ENCODE results near the gene PPP2R1B. TPM values are rescaled to one million over a fixed set of nuclear protein-coding genes. Genes with fewer than 3 reads are reported as not detected.
"Not testable (repeated sequence)": the region's sequence is repeated elsewhere in the genome, so short reads cannot be mapped to it uniquely, and the experiment has no call there.

The PPP2R1B gene
- total RNA-seq, 1 donor from 2014 or later: 35.6 TPM

GRCh38 chr11:111792314-111792713, 26.1 kb upstream of the PPP2R1B start:
- H3K4me1 ChIP-seq: peaks cover 13% of the 10 kb centered on the region
- H3K27me3 ChIP-seq: no peaks in the 10 kb centered on the region
- no peaks in the 10 kb centered on the region for H3K9me3 ChIP-seq
- no peak for DNase-seq (ENCODE audit: extremely low spot score in 2 of 2)
- TF ChIP-seq CTCF (IDR thresholded peaks at IDR 0.05): no peak
- TF ChIP-seq POLR2AphosphoS5 (IDR thresholded peaks at IDR 0.05; ENCODE audit: insufficient read depth in 1 of 2, low read depth in 1 of 2): no peak
- no peak overlapping the region for H3K4me3 ChIP-seq
- intact Hi-C loops (cut with DNase I): no loop called here
- no peak overlapping the region for H3K27ac ChIP-seq
- H3K36me3 ChIP-seq: peaks cover 0 to 3% of the 10 kb centered on the region in 2 donors

DNA sequence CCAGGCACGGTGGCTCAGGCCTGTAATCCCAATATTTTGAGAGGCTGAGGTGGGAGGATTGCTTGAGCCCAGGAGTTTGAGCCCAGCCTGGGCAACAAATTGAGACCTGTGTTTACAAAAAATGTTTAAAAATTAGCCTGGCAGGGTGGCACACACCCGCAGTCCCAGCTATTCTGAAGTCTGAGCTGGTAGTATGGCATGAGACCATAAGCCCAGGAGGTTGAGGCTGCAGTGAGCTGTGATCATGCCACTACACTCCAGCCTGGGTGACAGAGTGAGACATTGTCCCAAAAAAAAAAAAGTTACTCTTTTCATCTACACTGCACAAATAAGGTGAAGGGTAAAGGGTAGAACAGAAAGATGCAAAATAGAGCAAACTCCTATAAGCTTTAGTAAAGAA, 22.3 kb upstream of the PPP2R1B start:
- no peak for TF ChIP-seq POLR2A (IDR thresholded peaks at IDR 0.05)
- TF ChIP-seq CTCF (IDR thresholded peaks at IDR 0.05): no peak
- no peak for TF ChIP-seq POLR2AphosphoS5 (IDR thresholded peaks at IDR 0.05; ENCODE audit: insufficient read depth in 1 of 2, low read depth in 1 of 2)
- no peaks in the 10 kb centered on the region for H3K4me1 ChIP-seq
- peaks cover 0 to 25% of the 10 kb centered on the region in 2 donors for H3K36me3 ChIP-seq
- H3K4me3 ChIP-seq: no peak overlapping the region
- no peaks in the 10 kb centered on the region for H3K27me3 ChIP-seq
- H3K9me3 ChIP-seq: no peaks in the 10 kb centered on the region
- DNase-seq (ENCODE audit: extremely low spot score in 2 of 2): no peak
- H3K27ac ChIP-seq: no peak overlapping the region
- intact Hi-C loops (cut with DNase I): no loop called here

DNA sequence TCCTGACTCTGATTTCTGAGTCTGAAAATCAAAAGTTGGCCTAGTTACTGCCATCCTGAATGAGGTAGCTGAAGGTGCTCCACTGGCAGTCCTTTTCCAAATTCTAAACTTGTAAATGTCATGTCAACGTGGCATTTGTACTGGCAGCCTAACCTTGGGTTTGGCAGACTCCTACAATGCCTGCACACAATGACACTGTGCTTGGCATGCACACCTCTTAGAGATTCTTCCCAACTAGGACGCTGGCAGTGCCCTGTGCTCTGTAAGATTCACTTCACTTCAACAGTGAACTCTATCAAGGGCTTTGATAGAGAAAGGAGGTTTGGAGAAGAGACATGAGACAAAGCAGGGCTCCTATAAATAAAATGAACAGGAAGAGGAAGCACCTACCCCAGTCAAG, 21.9 kb upstream of the PPP2R1B start:
- H3K27me3 ChIP-seq: no peaks in the 10 kb centered on the region
- DNase-seq (ENCODE audit: extremely low spot score in 2 of 2): no peak
- H3K36me3 ChIP-seq: peaks cover 0 to 25% of the 10 kb centered on the region in 2 donors
- H3K4me1 ChIP-seq: no peaks in the 10 kb centered on the region
- no peak overlapping the region for H3K4me3 ChIP-seq
- no peaks in the 10 kb centered on the region for H3K9me3 ChIP-seq
- intact Hi-C loops (cut with DNase I): no loop called here
- TF ChIP-seq POLR2AphosphoS5 (IDR thresholded peaks at IDR 0.05; ENCODE audit: insufficient read depth in 1 of 2, low read depth in 1 of 2): no peak
- TF ChIP-seq POLR2A (IDR thresholded peaks at IDR 0.05): no peak
- TF ChIP-seq CTCF (IDR thresholded peaks at IDR 0.05): no peak
- no peak overlapping the region for H3K27ac ChIP-seq

GRCh38 chr11:111785886-111786412, 19.8 kb upstream of the PPP2R1B start:
- no peak for TF ChIP-seq POLR2A (IDR thresholded peaks at IDR 0.05)
- TF ChIP-seq CTCF (IDR thresholded peaks at IDR 0.05): no peak
- TF ChIP-seq POLR2AphosphoS5 (IDR thresholded peaks at IDR 0.05; ENCODE audit: insufficient read depth in 1 of 2, low read depth in 1 of 2): no peak
- Histone ChIP-seq H3K27ac (no peak overlapping the region), H3K36me3 (peaks cover 0 to 25% of the 10 kb centered on the region in 2 donors), H3K27me3 (no peaks in the 10 kb centered on the region), H3K9me3 (no peaks in the 10 kb centered on the region), H3K4me1 (no peaks in the 10 kb centered on the region), H3K4me3 (no peak overlapping the region)
- DNase-seq (ENCODE audit: extremely low spot score in 2 of 2): no peak
- intact Hi-C loops (cut with DNase I): no loop called here

DNA sequence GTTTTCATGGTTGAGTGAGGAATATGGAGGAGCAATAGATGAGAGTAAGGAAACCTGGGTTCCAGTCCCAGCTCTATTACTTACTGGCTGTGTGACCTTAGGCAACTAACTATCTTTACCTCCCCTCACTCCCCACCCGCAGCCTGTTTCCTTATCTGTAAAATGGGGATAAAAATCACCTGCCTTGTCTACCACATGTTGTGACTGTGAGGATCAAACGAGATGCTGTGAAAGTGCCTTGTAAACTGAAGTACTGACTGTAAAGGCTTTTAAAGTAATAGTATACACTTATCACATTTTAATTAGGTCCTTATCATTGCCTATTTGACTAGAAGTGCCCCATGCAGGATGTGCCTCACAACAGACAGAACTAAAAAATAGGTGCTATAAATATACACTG, 18.9 kb upstream of the PPP2R1B start:
- TF ChIP-seq POLR2A (IDR thresholded peaks at IDR 0.05) (no peak), POLR2AphosphoS5 (IDR thresholded peaks at IDR 0.05; ENCODE audit: insufficient read depth in 1 of 2, low read depth in 1 of 2) (no peak)
- peaks cover 0 to 25% of the 10 kb centered on the region in 2 donors for H3K36me3 ChIP-seq
- H3K4me3 ChIP-seq: no peak overlapping the region
- DNase-seq (ENCODE audit: extremely low spot score in 2 of 2): no peak
- H3K27me3 ChIP-seq: no peaks in the 10 kb centered on the region
- H3K9me3 ChIP-seq: no peaks in the 10 kb centered on the region
- no peaks in the 10 kb centered on the region for H3K4me1 ChIP-seq
- intact Hi-C loops (cut with DNase I): no loop called here
- H3K27ac ChIP-seq: no peak overlapping the region

DNA sequence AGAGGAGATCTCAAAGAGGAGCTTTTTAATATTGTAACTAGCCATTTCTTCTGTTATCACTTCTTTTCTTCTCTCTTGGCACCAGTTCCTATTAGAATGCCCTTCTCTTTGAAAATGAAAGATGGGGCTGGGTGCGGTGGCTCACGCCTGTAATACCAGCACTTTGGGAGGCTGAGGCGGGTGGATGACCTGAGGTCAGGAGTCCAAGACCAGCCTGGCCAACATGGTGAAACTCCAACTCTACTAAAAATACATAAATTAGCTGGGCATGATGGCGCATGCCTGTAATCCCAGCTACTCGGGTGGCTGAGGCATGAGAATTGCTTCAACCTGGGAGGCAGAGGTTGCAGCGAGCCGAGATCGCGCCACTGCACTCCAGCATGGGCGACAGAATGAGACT, 18.1 kb upstream of the PPP2R1B start:
- H3K4me1 ChIP-seq; H3K27me3 ChIP-seq; H3K27ac ChIP-seq; DNase-seq (ENCODE audit: extremely low spot score in 2 of 2); H3K4me3 ChIP-seq; H3K9me3 ChIP-seq; intact Hi-C loops (cut with DNase I): not testable (repeated sequence)
- peaks cover 0 to 25% of the 10 kb centered on the region in 2 donors for H3K36me3 ChIP-seq
